Body of pancreas (tissue), 4 donors: ENCODE data around the gene DNAJC30.

Experiments used
- CTCF ChIP-seq, 7 experiments: fragments of 450-650 bp in 4 of 7; fragments of 200-600 bp in 3 of 7; sonication (generic) in 3 of 7; IDR thresholded peaks; one replicate each; pipeline ENCODE4 v1.5.1; 2016 to 2019; ENCODE audit warnings: antibody characterized with exemption in 7 of 7
- POLR2A ChIP-seq, 3 donors: fragments of 450-650 bp; IDR thresholded peaks; one replicate each; pipeline ENCODE4 v1.6.1; 2016; ENCODE audit warnings: antibody characterized with exemption in 3 of 3, mild to moderate bottlenecking in 2 of 3

GRCh38 chr7:73650524-73650923 is 32.7 kb downstream of the DNAJC30 start:
- TF ChIP-seq CTCF (IDR thresholded peaks at IDR 0.05), result no peak
- TF ChIP-seq POLR2A (IDR thresholded peaks at IDR 0.05), result no peak
